GM19025 (cell line): ENCODE results near the gene TMEM258.
A peak's percentile ranks its signal among the peaks of the same experiment; 100 is the strongest.

Source experiments
- ATAC-seq: cut with Tn5 transposase; IDR thresholded peaks from one replicate; pipeline ENCODE4 v1.9.1; 2021; ENCODE audit warnings: mild to moderate bottlenecking, low read depth, moderate library complexity; ENCODE audit not compliant: unreplicated experiment

Gene TMEM258

DNA sequence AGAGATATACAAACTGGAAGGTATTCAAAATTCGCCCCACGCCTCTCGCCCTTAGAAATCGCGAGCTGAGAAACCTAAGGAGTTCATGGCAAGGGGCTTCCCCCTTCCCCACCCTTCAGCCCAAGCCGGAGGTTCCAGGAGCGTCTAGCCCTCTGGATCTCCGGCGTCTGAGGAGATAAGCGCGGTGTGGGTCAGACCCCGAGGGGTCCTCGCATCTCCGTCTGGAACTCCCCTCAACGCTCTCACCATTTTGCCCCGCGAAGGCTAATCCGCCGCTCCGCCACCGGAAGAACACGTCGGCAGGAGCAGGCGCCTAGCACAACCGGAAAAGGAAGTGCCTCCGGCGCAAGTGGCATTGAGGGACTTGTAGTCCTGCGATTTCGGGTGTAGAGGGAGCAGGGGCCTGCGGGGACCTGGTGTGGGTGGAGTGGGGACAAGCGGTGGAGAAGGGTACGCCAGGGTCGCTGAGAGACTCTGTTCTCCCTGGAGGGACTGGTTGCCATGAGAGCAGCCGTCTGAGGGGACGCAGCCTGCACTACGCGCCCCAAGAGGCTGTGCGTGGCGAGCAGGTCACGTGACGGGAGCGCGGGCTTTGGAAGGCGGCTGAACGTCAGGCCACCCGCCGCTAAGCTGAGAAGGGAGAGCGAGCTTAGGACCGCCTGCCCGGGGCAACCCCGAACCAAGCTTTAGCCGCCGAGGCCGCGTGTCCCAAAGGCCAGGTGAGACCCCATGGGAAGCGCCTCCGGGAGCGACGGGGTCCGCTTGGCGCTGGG, at the start of gene TMEM258, which contains the start of gene FEN1:
Gene TMEM258 (minus strand): TSS at position 290 of the 773 bp plus-strand sequence. CDS start 41 bp downstream, at position 249.
Gene FEN1 (plus strand): TSS at position 602 of the 773 bp plus-strand sequence. CDS start 2,451 bp downstream, outside the sequence.
- peak; percentile 80 for ATAC-seq

DNA sequence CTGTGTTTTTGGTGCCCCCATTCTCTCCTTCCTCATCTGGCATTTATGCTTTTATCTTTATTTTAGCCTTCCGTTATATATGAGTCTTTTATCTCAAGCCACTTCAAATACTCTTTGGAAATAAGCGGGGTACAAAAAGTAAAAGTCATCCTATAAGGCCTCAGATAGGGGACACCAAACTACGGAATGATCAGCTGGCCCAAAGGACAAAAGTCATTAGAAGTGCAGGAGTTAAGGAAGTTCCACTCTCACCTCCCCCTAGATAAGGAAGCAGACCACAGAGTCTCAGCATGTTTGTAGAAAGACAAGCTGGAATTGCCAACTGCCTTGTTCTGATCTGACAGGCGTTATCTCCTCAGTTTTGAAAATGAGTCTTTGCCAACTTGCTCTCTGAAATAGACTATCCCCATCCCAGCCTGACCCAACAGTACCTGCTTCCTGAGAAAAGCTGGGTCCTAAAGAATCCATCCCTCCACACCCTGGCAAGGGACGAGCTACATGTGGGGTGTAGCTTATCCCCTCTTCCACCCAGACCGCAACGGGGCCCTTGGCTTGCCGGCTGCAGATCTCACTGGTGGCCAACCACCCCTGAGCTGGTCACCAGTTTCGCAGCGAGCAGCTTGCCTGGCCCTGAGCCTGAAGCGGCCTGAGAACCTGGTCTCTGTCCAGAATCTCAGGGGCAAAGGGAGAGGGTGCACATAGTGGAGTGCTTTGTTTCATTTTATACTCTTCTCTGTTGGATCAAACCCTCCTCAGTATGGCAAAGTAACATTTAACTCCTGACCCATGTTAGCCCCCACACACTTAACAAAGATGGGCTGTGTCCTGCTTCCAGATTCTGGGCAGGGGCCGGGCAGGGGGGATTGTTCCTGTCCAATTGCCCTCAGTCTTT, 49.5 kb upstream of the TMEM258 start:
- ATAC-seq: no peak

DNA sequence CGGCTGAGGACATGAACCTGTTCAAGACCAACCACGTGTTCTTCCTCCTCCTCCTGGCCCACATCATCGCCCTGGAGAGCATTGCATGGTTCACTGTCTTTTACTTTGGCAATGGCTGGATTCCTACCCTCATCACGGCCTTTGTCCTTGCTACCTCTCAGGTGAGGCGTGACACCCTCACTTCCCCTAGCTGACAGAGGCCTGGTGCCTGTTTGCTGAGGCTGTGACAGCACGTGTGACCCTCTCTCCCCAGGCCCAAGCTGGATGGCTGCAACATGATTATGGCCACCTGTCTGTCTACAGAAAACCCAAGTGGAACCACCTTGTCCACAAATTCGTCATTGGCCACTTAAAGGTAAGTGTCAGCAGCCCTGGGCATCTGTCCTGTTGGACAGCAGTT, 48.0 kb upstream of the TMEM258 start:
- no peak for ATAC-seq

DNA sequence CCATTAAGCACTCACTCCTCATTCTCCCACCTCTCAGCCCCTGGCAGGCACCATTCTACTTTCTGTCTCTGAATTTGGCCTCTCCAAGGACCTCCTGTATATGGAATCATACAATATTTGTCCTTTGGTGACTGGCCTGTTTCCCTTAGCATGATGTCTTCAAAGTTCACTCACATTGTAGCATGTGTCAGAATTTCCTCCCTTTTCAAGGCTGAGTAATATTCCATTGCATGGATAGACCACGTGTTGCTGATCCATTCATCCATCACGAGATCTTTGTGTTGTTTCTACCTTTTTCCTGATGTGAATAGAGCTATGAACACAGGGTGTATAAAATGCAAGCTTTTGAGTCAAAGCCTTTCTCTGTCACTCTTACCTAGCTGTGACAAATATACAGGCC, 47.3 kb upstream of the TMEM258 start:
- ATAC-seq: no peak

- ATAC-seq: no peak
Measured at GRCh38 chr11:61838921-61839320, 46.5 kb upstream of the TMEM258 start.

DNA sequence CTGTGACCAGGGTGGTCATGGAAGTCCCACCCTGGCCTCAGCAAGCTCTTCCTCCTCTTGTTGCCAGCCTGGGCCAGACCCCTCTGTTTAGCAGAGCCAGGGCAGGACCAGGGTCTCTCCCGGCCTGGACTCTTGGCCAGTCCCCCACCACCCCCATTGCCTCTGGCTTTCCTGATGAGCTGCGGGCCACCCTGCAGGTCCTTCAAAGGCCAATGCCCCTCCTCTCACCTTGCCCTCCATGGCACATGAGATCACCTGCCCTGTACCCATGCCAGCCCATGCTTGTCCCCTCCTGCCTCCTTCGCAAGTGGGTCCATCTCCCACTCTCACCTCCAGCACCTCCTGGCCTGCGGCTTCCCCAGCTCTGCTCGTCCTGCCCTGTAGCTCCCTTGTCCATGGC, 46.1 kb upstream of the TMEM258 start:
- ATAC-seq: no peak

DNA sequence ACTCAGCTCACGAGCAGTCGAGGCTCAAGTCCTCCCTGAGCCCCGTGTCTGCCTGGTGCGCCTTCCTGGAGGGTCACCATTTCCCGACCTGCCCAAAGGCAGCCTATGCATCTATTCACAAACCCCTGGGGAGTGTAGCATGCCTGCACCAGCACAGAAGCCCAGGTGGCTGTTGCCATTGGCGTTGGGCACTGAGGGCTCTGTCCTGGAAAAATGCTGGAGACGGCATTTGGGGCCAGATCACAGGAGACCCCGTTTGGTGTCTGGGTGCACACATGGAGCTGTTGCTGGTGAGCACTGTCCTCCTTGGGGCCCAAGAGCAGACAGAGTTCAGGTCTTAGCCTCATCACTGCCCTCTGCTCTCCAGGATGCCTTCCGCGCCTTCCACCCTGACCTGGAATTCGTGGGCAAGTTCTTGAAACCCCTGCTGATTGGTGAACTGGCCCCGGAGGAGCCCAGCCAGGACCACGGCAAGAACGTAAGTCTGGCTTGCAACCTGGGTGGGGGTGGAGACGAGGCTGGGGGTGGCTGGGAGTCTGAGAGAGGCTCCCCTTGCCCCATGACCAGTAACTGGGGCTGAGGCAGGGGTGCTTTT, 45.1 kb upstream of the TMEM258 start:
- no peak for ATAC-seq

DNA sequence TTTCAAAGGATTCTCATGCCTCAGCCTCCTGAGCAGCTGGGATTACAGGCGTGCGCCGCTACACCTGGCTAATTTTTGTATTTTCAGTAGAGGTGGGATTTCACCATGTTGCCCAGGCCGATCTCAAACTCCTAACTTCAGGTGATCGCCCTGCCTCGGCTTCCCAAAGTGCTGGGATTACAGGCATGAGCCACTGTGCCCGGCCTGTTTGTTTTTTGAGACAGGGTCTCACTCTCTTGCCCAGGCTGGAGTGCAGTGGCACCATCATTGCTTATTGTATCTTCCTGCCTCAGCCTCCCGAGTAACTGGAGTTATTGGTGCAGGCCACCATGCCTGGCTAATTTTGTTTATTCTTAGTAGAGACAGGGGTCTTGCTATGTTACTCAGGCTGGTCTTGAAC, 43.8 kb upstream of the TMEM258 start:
- no peak for ATAC-seq

DNA sequence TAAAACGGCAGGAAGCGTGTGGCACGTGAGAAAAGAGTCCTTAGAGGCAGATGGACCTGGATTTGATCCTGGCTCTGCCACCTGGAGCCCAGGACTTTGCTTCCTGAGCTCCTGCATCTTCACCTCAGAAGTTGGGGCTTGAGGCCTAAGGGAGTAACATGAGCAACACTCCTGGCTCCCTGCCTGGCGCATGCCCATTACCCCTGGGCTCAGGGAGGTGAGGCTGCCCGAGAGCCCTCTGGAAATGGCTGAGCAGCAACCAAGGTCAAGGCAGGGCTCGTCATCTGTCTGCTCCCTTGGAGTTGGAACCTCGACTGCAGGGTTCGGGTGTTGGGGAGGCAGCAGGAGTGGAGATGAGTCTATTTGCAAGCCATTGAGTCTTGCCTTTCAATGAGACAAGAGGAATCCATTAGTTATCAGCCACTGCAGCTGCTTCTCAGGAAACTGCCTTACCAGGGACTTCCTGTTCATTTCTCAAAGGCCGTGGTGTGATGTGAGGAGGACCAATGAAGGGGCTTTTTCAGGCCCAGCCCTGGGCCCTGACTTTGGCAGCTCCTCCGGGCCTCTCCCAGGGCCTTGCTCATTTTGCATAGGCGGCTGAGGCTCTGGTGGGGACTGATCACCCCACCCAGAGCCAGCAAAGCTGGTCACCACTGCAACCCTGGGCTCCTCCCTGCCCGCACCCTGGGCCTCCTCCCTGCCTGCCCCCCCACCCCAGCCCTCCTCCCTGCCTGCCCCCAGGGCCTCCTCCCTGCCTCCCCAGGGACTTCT, 42.1 kb upstream of the TMEM258 start:
- peak; percentile 92 for ATAC-seq

DNA sequence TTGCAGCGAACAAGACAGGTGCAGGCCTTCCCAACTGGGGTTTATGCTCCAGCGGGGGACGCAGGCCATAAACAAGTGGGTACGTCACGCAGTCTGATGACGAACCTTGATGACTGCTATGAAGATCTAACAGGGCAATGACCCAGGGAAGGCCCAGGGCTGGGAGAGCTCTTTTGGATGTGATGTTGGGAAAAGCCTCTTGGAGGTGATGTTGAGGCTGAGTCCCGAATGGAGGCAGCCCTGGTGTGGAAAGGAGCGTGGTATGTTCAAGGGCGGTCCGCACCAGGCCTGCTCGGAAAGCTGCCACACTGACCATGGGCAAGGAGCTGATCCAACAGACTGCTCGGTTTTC, 41.5 kb upstream of the TMEM258 start:
- no peak for ATAC-seq

GRCh38 chr11:61833471-61833870, 41.1 kb upstream of the TMEM258 start:
- ATAC-seq: no peak

GRCh38 chr11:61832754-61833153, 40.4 kb upstream of the TMEM258 start:
- no peak for ATAC-seq

GRCh38 chr11:61832207-61832606, 39.8 kb upstream of the TMEM258 start:
- no peak for ATAC-seq

DNA sequence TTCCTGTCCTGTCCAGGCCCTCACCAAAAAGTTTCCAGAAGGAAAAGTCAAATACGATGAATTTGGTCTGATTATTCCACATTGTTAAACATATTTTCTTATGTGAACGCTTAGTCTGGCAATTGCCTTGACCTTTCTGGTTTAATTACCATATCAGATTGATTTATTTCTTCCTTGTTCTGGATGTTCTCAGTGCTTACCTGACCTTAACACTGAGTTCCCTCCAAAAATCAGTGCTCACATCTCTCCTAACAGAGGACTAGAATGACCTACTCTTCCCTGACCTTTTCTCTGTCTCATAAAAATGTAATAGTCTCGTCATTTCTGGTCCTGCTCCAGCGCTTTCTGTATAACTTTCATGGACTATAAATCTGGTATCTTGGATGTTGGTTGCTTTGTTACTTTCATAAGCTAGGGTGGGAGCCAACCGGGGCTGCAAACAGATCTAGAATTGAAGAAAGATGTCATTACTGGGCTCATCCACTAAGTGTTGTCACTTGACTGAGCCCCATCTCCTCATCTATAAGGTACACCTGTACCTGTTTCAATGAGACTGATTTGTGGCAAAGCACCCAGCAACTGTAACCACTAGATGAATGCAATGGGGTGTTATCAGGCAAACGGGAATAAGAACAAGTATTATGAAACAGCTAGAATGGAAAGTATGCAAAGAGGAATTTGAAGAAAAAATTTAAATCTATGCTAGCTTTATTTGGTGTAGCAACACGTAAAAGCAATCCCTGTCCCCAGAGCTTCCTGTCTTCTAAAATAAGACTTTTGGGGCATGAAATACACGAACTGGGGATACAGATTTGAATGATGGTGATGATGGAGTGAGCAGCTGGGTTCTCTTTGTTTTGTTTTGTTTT, 38.1 kb upstream of the TMEM258 start:
- no peak for ATAC-seq

- ATAC-seq: no peak
Measured at GRCh38 chr11:61829806-61830205, 37.4 kb upstream of the TMEM258 start.

DNA sequence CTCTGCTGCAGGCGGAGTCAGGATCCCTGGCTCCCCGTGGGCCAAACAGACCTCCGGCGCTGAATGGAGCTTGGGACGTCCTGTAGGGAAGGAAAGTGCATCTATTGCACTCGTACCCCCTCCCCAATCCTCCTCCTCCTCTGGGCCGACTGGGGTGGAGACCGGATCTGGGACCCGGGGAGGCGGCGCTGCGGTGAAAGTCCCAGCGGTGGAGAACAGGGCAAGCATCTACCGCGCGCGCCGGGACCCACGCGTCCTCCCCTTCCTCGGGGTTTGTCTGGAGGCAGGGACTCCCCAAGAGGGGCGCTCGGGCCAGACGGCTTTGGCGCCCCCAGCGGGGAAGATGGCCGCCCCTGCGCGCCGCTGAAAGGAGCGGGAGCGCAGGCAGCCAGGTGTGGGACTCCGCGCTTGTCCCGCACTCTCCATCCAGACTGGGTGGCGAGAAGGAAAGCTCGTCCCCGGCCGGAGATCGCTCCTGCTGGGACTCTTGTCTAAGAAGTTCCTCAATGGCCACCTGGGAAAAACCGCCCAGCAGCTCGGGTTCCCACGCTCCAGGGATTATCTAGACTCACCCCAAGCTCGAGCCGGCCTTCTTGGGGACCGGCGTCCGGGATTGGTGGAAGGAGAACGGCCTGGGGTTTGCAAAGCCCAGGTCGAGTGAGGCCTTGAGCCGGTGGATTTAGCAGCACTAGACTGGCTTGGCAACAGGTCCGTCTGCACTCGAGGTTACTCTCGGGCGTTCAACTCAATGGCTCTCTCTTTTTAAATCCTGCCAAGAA, 36.4 kb upstream of the TMEM258 start:
- ATAC-seq: no peak

DNA sequence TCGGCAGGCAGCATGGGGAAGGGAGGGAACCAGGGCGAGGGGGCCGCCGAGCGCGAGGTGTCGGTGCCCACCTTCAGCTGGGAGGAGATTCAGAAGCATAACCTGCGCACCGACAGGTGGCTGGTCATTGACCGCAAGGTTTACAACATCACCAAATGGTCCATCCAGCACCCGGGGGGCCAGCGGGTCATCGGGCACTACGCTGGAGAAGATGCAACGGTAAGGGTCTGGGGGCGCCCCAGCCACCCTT, 35.9 kb upstream of the TMEM258 start:
- ATAC-seq: no peak

GRCh38 chr11:61827571-61828378, 35.4 kb upstream of the TMEM258 start, which contains the start of gene FADS2:
Gene FADS2 (plus strand): TSS chr11:61828300. CDS start chr11:61828391, 91 bp downstream.
- ATAC-seq: peak; percentile 64
